ENCODE results near the gene SDK2. TPM values are rescaled to one million over a fixed set of nuclear protein-coding genes. Genes with fewer than 3 reads are reported as not detected.

SDK2 gene
- total and polyA plus RNA-seq, 11 donors = 0.84 to 4.0 (median 2.6) TPM

DNA sequence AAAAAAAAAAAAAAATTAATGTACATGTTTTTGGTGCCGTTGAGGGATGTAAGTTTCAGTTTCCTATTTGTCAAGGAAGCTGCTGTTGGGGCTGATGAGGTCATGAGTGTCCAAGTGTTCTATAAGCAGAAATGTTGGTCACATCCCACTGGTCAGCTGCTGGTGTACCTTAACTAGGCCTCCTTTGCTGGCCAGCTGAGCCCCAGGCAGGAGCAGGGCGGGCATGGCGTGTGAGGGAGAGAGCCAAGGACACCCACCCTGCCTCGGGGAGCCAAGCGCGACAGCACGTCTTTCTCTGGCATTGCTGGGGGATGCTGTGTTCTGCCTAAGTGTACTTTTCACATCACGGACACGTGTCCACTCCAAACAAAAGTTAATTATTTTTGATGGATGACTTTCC lies 224.4 kb downstream of the SDK2 start:
- ATAC-seq (no peak), DNase-seq (no peak)
- TF ChIP-seq POLR2A (IDR thresholded peaks at IDR 0.05) = no peak
- no peak for TF ChIP-seq CTCF (IDR thresholded peaks at IDR 0.05)
- H3K9me3 ChIP-seq = no peaks in the 10 kb centered on the region
- no peak overlapping the region for H3K4me3 ChIP-seq
- intact Hi-C loops (cut with DNase I) = loop anchor here in 5 of 10 donors (5.0 to 10.0 kb wide), 5 partner anchors 47 to 535 kb away; partner anchors contain the start of gene SDK2 (in 1 of the 5)
- 82 to 84% (median 84%) methylated on average over 9 of the region's 9 CpGs for WGBS, 4 donors
- H3K36me3 ChIP-seq = no peaks in the 10 kb centered on the region
- no peaks in the 10 kb centered on the region for H3K27me3 ChIP-seq
- H3K4me1 ChIP-seq = no peaks in the 10 kb centered on the region
- no peak overlapping the region for H3K27ac ChIP-seq

GRCh38 chr17:73419051-73419450 lies 225.2 kb downstream of the SDK2 start:
- Histone ChIP-seq H3K27ac (no peak overlapping the region), H3K4me1 (no peaks in the 10 kb centered on the region), H3K36me3 (no peaks in the 10 kb centered on the region), H3K27me3 (no peaks in the 10 kb centered on the region), H3K4me3 (no peak overlapping the region), H3K9me3 (no peaks in the 10 kb centered on the region)
- 87 to 95% (median 90%) methylated on average over 10 of the region's 10 CpGs for WGBS, 4 donors
- DNase-seq (no peak), ATAC-seq (no peak)
- intact Hi-C loops (cut with DNase I) = loop anchor here in 1 of 10 donors (5.0 kb wide), 1 partner anchor 48 kb away; no protein-coding TSS in a partner anchor
- TF ChIP-seq POLR2A (IDR thresholded peaks at IDR 0.05) (no peak), CTCF (IDR thresholded peaks at IDR 0.05) (no peak)

DNA sequence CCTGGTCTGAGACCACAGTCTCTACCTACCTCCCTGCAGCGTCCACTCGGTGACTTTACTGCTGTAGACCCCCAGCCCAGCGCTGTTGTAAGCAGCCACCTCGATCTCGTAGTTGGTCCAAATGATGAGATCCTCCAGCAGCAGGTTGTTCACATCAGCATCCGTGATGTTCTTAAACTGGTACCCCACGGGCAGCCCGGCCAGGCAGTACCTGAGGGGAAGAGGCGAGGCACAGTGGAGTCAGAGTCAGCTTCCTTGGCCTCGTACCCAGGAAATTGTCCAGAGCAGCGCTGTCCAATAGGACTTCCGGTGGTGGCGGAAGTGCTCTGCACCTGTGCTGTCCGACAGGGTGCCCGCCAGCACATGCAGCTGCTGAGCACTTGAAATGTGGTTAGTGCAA lies 228.5 kb downstream of the SDK2 start:
- no peak for TF ChIP-seq POLR2A (IDR thresholded peaks at IDR 0.05)
- no peak for TF ChIP-seq CTCF (IDR thresholded peaks at IDR 0.05)

DNA sequence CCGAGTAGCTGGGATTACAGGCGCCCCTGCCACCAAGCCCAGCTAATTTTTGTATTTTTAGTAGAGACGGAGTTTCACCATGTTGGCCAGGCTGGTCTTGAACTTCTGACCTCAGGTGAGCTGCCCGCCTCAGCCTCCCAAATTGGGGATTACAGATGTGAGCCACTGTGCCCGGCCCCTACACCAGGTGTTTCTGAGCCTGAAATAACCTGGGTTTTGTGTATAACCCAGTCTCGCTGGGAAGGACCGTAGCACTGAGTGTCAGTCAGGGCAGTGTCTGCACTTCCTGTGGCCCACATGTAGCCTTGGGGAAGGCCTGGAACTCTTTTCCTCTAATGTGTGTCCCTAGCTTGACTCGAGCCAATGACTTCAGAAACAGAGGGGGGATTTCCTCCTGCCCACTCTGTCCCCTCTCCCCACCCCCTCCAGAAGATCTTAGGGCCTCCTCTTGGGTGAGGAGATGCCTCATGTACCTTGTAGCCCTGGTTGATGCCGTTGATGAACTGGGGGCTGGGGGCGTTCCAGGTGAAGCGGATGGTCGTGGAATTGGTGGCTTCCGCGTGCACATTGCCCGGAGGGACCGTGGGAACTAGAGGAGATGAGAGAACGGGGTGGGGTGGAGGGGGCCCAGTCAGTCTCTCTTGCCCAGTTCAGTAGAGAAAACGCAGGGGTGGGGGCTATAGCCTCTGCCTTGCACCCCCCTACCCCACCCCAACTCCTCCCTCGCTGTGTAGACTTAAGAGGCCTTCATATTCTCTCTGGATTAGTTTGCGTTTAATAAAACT lies 229.9 kb downstream of the SDK2 start:
- no peaks in the 10 kb centered on the region for H3K36me3 ChIP-seq
- no peak for ATAC-seq
- peaks cover 0 to 21% (median 11%) of the 10 kb centered on the region in 12 donors for H3K4me1 ChIP-seq
- no peak overlapping the region for H3K27ac ChIP-seq
- H3K4me3 ChIP-seq = no peak overlapping the region
- intact Hi-C loops (cut with DNase I) = no loop called here
- H3K9me3 ChIP-seq = no peaks in the 10 kb centered on the region
- WGBS, 4 donors = 89 to 94% (median 90%) methylated on average over 20 of the region's 20 CpGs
- H3K27me3 ChIP-seq = no peaks in the 10 kb centered on the region
- peak in 1 of 5 donors; percentile 14 for DNase-seq
- no peak for TF ChIP-seq POLR2A (IDR thresholded peaks at IDR 0.05)
- no peak for TF ChIP-seq CTCF (IDR thresholded peaks at IDR 0.05)

More for the DNA sequence above, 228.5 kb downstream of the SDK2 start:
- intact Hi-C loops (cut with DNase I) = loop anchor here in 1 of 10 donors (5.0 kb wide), 1 partner anchor 52 kb away; no protein-coding TSS in a partner anchor
- Histone ChIP-seq H3K27ac (no peak overlapping the region), H3K27me3 (no peaks in the 10 kb centered on the region), H3K36me3 (no peaks in the 10 kb centered on the region), H3K4me3 (no peak overlapping the region), H3K4me1 (peaks cover 0 to 10% (median 8%) of the 10 kb centered on the region in 12 donors), H3K9me3 (no peaks in the 10 kb centered on the region)
- WGBS, 4 donors = 75 to 94% (median 88%) methylated on average over 15 of the region's 15 CpGs
- ATAC-seq = no peak
- peak in 1 of 5 donors; percentile 33 for DNase-seq
